ENCODE results near the gene THOC5.

THOC5 gene

DNA sequence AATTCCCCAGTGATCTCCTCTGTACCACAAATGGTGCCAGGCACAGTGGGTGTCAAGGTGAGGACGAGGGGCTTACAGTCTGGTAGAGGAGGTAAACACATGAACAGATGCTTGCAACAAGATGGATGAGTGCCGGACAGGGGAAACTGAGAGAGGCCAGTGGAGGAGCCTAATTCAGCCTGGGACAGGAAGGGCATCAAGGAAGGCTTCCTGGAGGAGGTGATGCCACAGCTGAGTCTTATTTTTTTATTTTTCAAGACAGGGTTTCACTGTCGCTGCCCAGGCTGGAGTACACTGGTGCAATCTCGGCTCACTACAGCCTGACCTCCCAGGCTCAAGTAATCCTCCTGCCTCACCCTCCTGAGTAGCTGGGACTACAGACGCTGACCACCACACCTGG is 92.3 kb downstream of the THOC5 start:
- Mint-ChIP-seq H3K4me3 (no peak overlapping the region), H3K4me1 (peaks cover 2% of the 10 kb centered on the region), H3K9me3 (no peaks in the 10 kb centered on the region), H3K27ac (no peak overlapping the region), H3K27me3 (no peaks in the 10 kb centered on the region), H3K36me3 (no peaks in the 10 kb centered on the region)
- DNase-seq (ENCODE audit: low spot score in 2 of 2): no peak
- no peak for ATAC-seq (ENCODE audit: low read depth)

DNA sequence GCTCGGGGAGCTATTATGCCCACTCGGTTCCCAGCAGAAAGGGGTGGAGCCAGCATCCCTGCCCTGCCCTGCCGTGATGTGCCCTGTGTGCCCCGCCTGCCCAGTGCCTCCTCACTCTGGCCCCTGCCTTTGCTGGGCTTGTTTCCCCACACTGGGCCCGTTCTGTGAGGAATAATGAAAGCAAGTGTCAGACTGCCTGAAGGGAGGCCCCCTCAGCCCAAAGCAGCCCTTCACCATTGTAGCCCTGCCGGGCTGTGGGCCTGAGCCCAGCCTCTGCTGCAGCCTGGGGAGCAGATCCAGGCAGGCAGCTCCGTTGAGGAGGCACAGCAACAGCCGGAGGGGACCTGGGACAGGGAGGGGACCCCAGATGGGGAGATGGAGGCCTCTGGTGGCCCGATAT is 93.8 kb downstream of the THOC5 start:
- no peaks in the 10 kb centered on the region for H3K9me3 Mint-ChIP-seq
- H3K4me3 Mint-ChIP-seq: no peak overlapping the region
- no peak for DNase-seq (ENCODE audit: low spot score in 2 of 2)
- H3K36me3 Mint-ChIP-seq: no peaks in the 10 kb centered on the region
- H3K27ac Mint-ChIP-seq: no peak overlapping the region
- H3K27me3 Mint-ChIP-seq: no peaks in the 10 kb centered on the region
- peaks cover 2% of the 10 kb centered on the region for H3K4me1 Mint-ChIP-seq
- ATAC-seq (ENCODE audit: low read depth): no peak

DNA sequence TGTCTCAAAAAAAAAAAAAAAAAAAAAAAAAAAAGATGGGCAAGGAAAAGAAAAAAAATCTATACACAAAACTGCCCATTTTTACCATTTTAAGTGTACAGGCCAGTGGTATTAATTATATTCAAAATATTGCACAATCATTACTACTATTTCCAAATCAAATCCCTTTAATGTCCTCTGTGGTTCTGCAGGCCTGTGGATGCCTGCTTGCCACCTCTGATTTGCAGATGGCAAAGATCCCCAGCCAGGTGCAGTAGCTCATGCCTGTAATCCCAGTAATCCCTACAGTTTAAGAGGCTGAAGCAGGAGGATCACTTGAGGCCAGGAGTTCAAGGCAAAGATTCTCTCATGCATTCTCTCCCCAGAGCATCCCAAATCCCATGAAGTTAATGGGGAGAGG is 95.0 kb downstream of the THOC5 start:
- no peaks in the 10 kb centered on the region for H3K36me3 Mint-ChIP-seq
- no peaks in the 10 kb centered on the region for H3K27me3 Mint-ChIP-seq
- no peaks in the 10 kb centered on the region for H3K9me3 Mint-ChIP-seq
- no peak for DNase-seq (ENCODE audit: low spot score in 2 of 2)
- H3K4me3 Mint-ChIP-seq: no peak overlapping the region
- no peak for ATAC-seq (ENCODE audit: low read depth)
- H3K4me1 Mint-ChIP-seq: peaks cover 2% of the 10 kb centered on the region
- no peak overlapping the region for H3K27ac Mint-ChIP-seq

DNA sequence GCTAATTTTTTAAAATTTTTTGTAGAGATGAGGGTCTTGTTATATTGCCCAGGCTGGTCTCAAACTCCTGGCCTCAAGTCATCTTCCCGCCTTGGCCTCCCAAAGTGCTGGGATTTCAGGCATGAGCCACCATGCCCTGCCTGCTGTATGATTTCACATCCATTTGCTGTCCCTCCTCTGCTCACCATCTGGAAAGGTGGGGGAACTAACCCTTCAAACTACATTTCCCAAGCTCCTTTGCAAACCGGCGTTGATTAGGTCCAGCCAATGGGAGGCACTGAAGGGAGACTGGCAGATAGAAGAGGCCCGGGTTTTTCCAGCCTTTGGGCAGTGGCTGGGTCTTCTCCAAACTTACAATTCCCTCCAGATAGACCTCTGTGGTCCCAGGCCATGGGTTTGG is 95.8 kb downstream of the THOC5 start:
- DNase-seq (ENCODE audit: low spot score in 2 of 2) (no peak), ATAC-seq (ENCODE audit: low read depth) (peak; percentile 83)
- no peaks in the 10 kb centered on the region for H3K27me3 Mint-ChIP-seq
- H3K27ac Mint-ChIP-seq: no peak overlapping the region
- no peak overlapping the region for H3K4me3 Mint-ChIP-seq
- H3K36me3 Mint-ChIP-seq: no peaks in the 10 kb centered on the region
- H3K4me1 Mint-ChIP-seq: peaks cover 2% of the 10 kb centered on the region
- H3K9me3 Mint-ChIP-seq: no peaks in the 10 kb centered on the region

DNA sequence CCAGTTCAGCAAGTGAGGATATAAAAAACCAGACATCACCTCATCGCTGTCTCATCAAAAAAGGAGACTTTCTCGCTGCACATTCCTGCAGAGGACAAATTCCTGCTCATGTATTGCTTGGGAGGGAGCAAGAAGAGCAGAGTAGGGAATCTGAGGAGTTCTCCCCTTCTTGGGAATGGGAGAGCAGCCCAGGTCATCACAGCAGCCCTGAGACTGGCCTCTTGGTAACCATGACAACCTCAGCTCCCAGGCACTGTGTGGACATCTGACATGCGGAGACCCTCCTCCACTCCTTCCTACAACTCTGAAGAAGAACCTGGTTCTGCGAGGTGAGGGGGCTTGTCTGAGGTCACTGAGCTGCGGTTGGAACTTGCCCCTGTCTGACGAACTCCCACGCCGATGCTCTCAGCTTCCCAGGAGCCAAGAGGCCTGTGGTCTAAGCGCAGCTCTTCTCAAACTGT is 97.3 kb downstream of the THOC5 start:
- no peak overlapping the region for H3K27ac Mint-ChIP-seq
- no peaks in the 10 kb centered on the region for H3K9me3 Mint-ChIP-seq

More for the DNA sequence above, 97.3 kb downstream of the THOC5 start:
- ATAC-seq (ENCODE audit: low read depth): no peak
- no peak for DNase-seq (ENCODE audit: low spot score in 2 of 2)
- Mint-ChIP-seq H3K36me3 (no peaks in the 10 kb centered on the region), H3K4me3 (no peak overlapping the region), H3K27me3 (no peaks in the 10 kb centered on the region), H3K4me1 (no peaks in the 10 kb centered on the region)
